Fibroblast of lung (primary cell): ENCODE measurements around the gene TBCC.

ENCODE experiments used
- EZH2 ChIP-seq: IDR thresholded peaks from 2 replicates; pipeline ENCODE4 v1.5.1; 2012; ENCODE audit warnings: low read length, control low read depth, mild to moderate bottlenecking; ENCODE audit errors: missing control alignments
- TF ChIP-seq, protein P1 (sequence below), 2 donors: IDR thresholded peaks in 1 of 2; conservative IDR thresholded peaks in 1 of 2; 1 replicate in 1 of 2; 2 replicates in 1 of 2; pipeline ENCODE4 v1.5.1; 2011 to 2012; ENCODE audit warnings: low read length in 2 of 2, control low read depth in 1 of 2, inconsistent platforms in 1 of 2, low read depth in 1 of 2, mild to moderate bottlenecking in 1 of 2

DNA sequence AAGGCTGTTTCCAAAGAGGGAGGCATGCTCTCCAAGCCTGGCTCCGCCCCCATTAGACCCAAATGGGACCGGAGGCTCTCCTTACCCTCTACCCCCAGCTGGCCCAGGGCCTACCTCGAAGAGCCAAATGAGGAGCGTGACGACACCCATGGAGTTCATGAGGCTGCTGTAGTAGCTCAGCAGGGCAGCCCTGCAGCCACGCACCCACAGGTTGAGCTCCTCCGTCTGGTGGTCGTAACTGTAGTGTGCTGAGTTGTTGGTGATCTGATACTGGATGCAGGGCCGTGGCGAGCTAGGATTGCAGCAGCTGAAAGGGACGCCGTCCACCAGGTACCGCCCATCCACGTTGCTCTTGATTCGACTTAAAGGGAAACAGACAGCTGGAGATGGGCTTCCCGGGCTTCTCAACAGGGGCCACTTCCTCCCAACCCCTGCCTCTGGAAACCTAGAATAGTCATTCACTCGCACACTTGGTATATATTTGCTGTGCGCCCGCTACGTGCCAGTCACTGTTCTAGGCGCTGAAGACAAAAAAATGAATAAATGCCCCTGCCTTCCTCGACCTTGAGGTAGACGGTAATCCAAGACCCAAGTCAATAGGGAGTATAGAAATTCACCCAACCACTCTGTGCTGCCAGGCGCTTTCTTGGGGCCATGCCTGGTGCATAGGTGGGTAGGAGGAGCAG, 41.5 kb downstream of the TBCC start:
- TF ChIP-seq, protein P1, sequence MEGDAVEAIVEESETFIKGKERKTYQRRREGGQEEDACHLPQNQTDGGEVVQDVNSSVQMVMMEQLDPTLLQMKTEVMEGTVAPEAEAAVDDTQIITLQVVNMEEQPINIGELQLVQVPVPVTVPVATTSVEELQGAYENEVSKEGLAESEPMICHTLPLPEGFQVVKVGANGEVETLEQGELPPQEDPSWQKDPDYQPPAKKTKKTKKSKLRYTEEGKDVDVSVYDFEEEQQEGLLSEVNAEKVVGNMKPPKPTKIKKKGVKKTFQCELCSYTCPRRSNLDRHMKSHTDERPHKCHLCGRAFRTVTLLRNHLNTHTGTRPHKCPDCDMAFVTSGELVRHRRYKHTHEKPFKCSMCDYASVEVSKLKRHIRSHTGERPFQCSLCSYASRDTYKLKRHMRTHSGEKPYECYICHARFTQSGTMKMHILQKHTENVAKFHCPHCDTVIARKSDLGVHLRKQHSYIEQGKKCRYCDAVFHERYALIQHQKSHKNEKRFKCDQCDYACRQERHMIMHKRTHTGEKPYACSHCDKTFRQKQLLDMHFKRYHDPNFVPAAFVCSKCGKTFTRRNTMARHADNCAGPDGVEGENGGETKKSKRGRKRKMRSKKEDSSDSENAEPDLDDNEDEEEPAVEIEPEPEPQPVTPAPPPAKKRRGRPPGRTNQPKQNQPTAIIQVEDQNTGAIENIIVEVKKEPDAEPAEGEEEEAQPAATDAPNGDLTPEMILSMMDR (conservative IDR thresholded peaks at IDR 0.05 in 1 of 2, IDR thresholded peaks at IDR 0.05 in 1 of 2; ENCODE audit: low read depth in 1 of 2, low read length in 2 of 2) = no peak
- no peak for TF ChIP-seq EZH2
